Stimulated activated CD8-positive, alpha-beta memory T cell treated with anti-CD3 and anti-CD28 coated beads, Interleukin-12 subunit alpha, Interleukin-12 subunit beta, amount 100 ng/mL, for 24 hours (primary cell): ENCODE data around the gene TMEM143.

Experiments
- DNase-seq: peaks from one replicate; pipeline ENCODE4 v3.0.0-alpha.2; 2020; ENCODE audit errors: extremely low read depth

TMEM143 gene

GRCh38 chr19:48359123-48359522 lies 4.6 kb downstream of the TMEM143 start:
- no peak for DNase-seq

GRCh38 chr19:48355365-48355954 lies 8.3 kb downstream of the TMEM143 start:
- DNase-seq: no peak

- no peak for DNase-seq
Observed at GRCh38 chr19:48354332-48354992, 9.3 kb downstream of the TMEM143 start.

GRCh38 chr19:48353677-48354076 lies 10.1 kb downstream of the TMEM143 start:
- DNase-seq: no peak

GRCh38 chr19:48351341-48351752 lies 12.4 kb downstream of the TMEM143 start:
- DNase-seq: no peak

- no peak for DNase-seq
Observed at GRCh38 chr19:48350856-48351255, 12.9 kb downstream of the TMEM143 start.

GRCh38 chr19:48348737-48349136 lies 15.0 kb downstream of the TMEM143 start:
- no peak for DNase-seq

- DNase-seq: no peak
Observed at GRCh38 chr19:48348045-48348444, 15.7 kb downstream of the TMEM143 start.

GRCh38 chr19:48346191-48346590 lies 17.5 kb downstream of the TMEM143 start:
- DNase-seq: no peak

GRCh38 chr19:48344892-48345291 lies 18.8 kb downstream of the TMEM143 start:
- DNase-seq: no peak

GRCh38 chr19:48342841-48343540 lies 20.7 kb downstream of the TMEM143 start:
- no peak for DNase-seq

GRCh38 chr19:48342414-48342738 lies 21.4 kb downstream of the TMEM143 start:
- DNase-seq: no peak

GRCh38 chr19:48341515-48342413 lies 22.0 kb downstream of the TMEM143 start:
- no peak for DNase-seq

- DNase-seq: no peak
Observed at GRCh38 chr19:48340995-48341394, 22.7 kb downstream of the TMEM143 start.

- DNase-seq: no peak
Observed at GRCh38 chr19:48338802-48339503, 24.8 kb downstream of the TMEM143 start.

- DNase-seq: no peak
Observed at GRCh38 chr19:48338253-48338755, 25.4 kb downstream of the TMEM143 start.

- DNase-seq: peak; percentile 78
Observed at GRCh38 chr19:48333467-48334384, 30.0 kb downstream of the TMEM143 start.

GRCh38 chr19:48332662-48333466 lies 30.9 kb downstream of the TMEM143 start:
- DNase-seq: peak; percentile 83

GRCh38 chr19:48332351-48332661 lies 31.4 kb downstream of the TMEM143 start:
- DNase-seq: no peak
